Gastroesophageal sphincter (tissue), 4 donors: Measurements from ENCODE around the gene ZFR. TPM values are rescaled to one million over a fixed set of nuclear protein-coding genes. Genes with fewer than 3 reads are reported as not detected.

Source experiments
- ATAC-seq: fragments of 150-250 bp; one replicate; pipeline ENCODE4 v1.9.1; 2016; ENCODE audit warnings: mild to moderate bottlenecking, moderate library complexity
- H3K27ac ChIP-seq, 4 donors: fragments of 200-600 bp; sonication (generic) in 3 of 4; 1 replicate in 3 of 4; 2 replicates in 1 of 4; pipeline ENCODE4 v1.5.1; 2016 to 2019
- H3K27me3 ChIP-seq: fragments of 200-600 bp; sonication (generic); one replicate; pipeline ENCODE4 v1.5.1; 2019
- H3K36me3 ChIP-seq, 2 donors: fragments of 200-600 bp; sonication (generic); one replicate each; pipeline ENCODE4 v1.5.1; 2019; ENCODE audit warnings: control low read depth in 1 of 2
- H3K4me1 ChIP-seq, 3 donors: fragments of 200-600 bp; sonication (generic); 1 replicate in 2 of 3; 2 replicates in 1 of 3; pipeline ENCODE4 v1.5.1; 2016 to 2019; ENCODE audit warnings: control low read depth in 2 of 3
- H3K4me3 ChIP-seq, 2 donors: fragments of 200-600 bp; sonication (generic); one replicate each; pipeline ENCODE4 v1.5.1; 2019; ENCODE audit warnings: mild to moderate bottlenecking in 1 of 2, moderate library complexity in 1 of 2
- H3K9me3 ChIP-seq, 3 donors: fragments of 200-600 bp; sonication (generic); one replicate each; pipeline ENCODE4 v1.5.1; 2017 to 2019; ENCODE audit warnings: control low read depth in 2 of 3
- EP300 ChIP-seq: sonication (generic); formaldehyde crosslinking; IDR thresholded peaks from one replicate; pipeline ENCODE4 v1.6.1; 2017; ENCODE audit warnings: antibody characterized with exemption, mild to moderate bottlenecking
- POLR2A ChIP-seq, 2 donors: fragments of 450-650 bp; IDR thresholded peaks; one replicate each; pipeline ENCODE4 v1.6.1; 2017; ENCODE audit warnings: antibody characterized with exemption in 2 of 2, mild to moderate bottlenecking in 2 of 2, moderate library complexity in 1 of 2
- POLR2AphosphoS5 ChIP-seq: sonication (generic); formaldehyde crosslinking; IDR thresholded peaks from one replicate; pipeline ENCODE4 v1.6.1; 2017; ENCODE audit warnings: antibody characterized with exemption
- WGBS, 2 donors: methylation state at CpG; one replicate each; pipeline ENCODE4 v1.1.5; 2018; ENCODE audit warnings: low coverage in 1 of 2; 5-methylcytosine and 5-hydroxymethylcytosine counted together
- total RNA-seq, 4 donors: library from RNA; depleted of rRNA; stranded (reverse); fragments of >200 nt; gene quantifications; one replicate each; pipeline ENCODE4 v1.1.0, GENCODE V29; 2016
- TF ChIP-seq, protein P1 (sequence below), 4 experiments: fragments of 200-600 bp in 2 of 4; fragments of 450-650 bp in 2 of 4; sonication (generic) in 1 of 4; IDR thresholded peaks; one replicate each; pipeline ENCODE4 v1.5.1; 2017 to 2019; ENCODE audit warnings: antibody characterized with exemption in 4 of 4, mild to moderate bottlenecking in 2 of 4, moderate library complexity in 2 of 4

Gene ZFR
- total RNA-seq, 4 donors from 2014 or later: 92.9 to 108 (median 100) TPM

- Histone ChIP-seq H3K4me1 (peaks cover 0 to 26% (median 2%) of the 10 kb centered on the region in 3 donors), H3K27me3 (no peaks in the 10 kb centered on the region), H3K4me3 (no peak overlapping the region), H3K36me3 (peaks cover 3 to 71% of the 10 kb centered on the region in 2 donors), H3K27ac (no peak overlapping the region), H3K9me3 (no peaks in the 10 kb centered on the region)
- 76 to 81% methylated on average over 3 of the region's 3 CpGs for WGBS, 2 donors
- no peak for ATAC-seq
- TF ChIP-seq, protein P1, sequence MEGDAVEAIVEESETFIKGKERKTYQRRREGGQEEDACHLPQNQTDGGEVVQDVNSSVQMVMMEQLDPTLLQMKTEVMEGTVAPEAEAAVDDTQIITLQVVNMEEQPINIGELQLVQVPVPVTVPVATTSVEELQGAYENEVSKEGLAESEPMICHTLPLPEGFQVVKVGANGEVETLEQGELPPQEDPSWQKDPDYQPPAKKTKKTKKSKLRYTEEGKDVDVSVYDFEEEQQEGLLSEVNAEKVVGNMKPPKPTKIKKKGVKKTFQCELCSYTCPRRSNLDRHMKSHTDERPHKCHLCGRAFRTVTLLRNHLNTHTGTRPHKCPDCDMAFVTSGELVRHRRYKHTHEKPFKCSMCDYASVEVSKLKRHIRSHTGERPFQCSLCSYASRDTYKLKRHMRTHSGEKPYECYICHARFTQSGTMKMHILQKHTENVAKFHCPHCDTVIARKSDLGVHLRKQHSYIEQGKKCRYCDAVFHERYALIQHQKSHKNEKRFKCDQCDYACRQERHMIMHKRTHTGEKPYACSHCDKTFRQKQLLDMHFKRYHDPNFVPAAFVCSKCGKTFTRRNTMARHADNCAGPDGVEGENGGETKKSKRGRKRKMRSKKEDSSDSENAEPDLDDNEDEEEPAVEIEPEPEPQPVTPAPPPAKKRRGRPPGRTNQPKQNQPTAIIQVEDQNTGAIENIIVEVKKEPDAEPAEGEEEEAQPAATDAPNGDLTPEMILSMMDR (IDR thresholded peaks at IDR 0.05): no peak
- no peak for TF ChIP-seq EP300
- TF ChIP-seq POLR2AphosphoS5: no peak
- no peak for TF ChIP-seq POLR2A (IDR thresholded peaks at IDR 0.05)
Observed at GRCh38 chr5:32383586-32383985, 61.0 kb downstream of the ZFR start.

GRCh38 chr5:32383065-32383464, 61.5 kb downstream of the ZFR start:
- 86 to 100% methylated on average over 1 to 2 of the region's 2 CpGs for WGBS, 2 donors
- H3K36me3 ChIP-seq: peaks cover 3 to 71% of the 10 kb centered on the region in 2 donors
- no peak for ATAC-seq

GRCh38 chr5:32379421-32379820, 65.1 kb downstream of the ZFR start:
- Histone ChIP-seq H3K4me3 (no peak overlapping the region), H3K9me3 (no peaks in the 10 kb centered on the region), H3K4me1 (no peaks in the 10 kb centered on the region), H3K27me3 (no peaks in the 10 kb centered on the region), H3K27ac (no peak overlapping the region), H3K36me3 (peaks cover 0 to 73% of the 10 kb centered on the region in 2 donors)
- no peak for ATAC-seq
- TF ChIP-seq EP300 (no peak), POLR2AphosphoS5 (no peak), POLR2A (IDR thresholded peaks at IDR 0.05) (no peak)
- TF ChIP-seq, protein P1 (IDR thresholded peaks at IDR 0.05): no peak

More at GRCh38 chr5:32383065-32383464, 61.5 kb downstream of the ZFR start:
- Histone ChIP-seq H3K4me3 (no peak overlapping the region), H3K9me3 (no peaks in the 10 kb centered on the region), H3K4me1 (peaks cover 0 to 23% (median 1%) of the 10 kb centered on the region in 3 donors), H3K27ac (no peak overlapping the region), H3K27me3 (no peaks in the 10 kb centered on the region)
- TF ChIP-seq, protein P1 (IDR thresholded peaks at IDR 0.05): no peak
- TF ChIP-seq EP300 (no peak), POLR2AphosphoS5 (no peak), POLR2A (IDR thresholded peaks at IDR 0.05) (no peak)

GRCh38 chr5:32378966-32379365, 65.6 kb downstream of the ZFR start:
- Histone ChIP-seq H3K27me3 (no peaks in the 10 kb centered on the region), H3K9me3 (no peaks in the 10 kb centered on the region), H3K4me3 (no peak overlapping the region), H3K4me1 (no peaks in the 10 kb centered on the region), H3K27ac (no peak overlapping the region), H3K36me3 (peaks cover 0 to 71% of the 10 kb centered on the region in 2 donors)
- no peak for ATAC-seq
- TF ChIP-seq, protein P1 (IDR thresholded peaks at IDR 0.05): no peak
- WGBS, 2 donors: 59 to 68% methylated on average over 5 of the region's 5 CpGs

- 82 to 83% methylated on average over 7 to 8 of the region's 8 CpGs for WGBS, 2 donors
- H3K36me3 ChIP-seq: peaks cover 0 to 60% of the 10 kb centered on the region in 2 donors
- no peak overlapping the region for H3K27ac ChIP-seq
- H3K4me1 ChIP-seq: peaks cover 0 to 5% (median 0%) of the 10 kb centered on the region in 3 donors
- TF ChIP-seq EP300: no peak
- TF ChIP-seq, protein P1 (IDR thresholded peaks at IDR 0.05): no peak
- TF ChIP-seq POLR2AphosphoS5: no peak
- no peak for TF ChIP-seq POLR2A (IDR thresholded peaks at IDR 0.05)
- H3K27me3 ChIP-seq: no peaks in the 10 kb centered on the region
- H3K4me3 ChIP-seq: no peak overlapping the region
- no peaks in the 10 kb centered on the region for H3K9me3 ChIP-seq
- ATAC-seq: no peak
Observed at GRCh38 chr5:32369542-32370155, 74.9 kb downstream of the ZFR start.
